GM21381 (cell line): ENCODE results near the gene GREM1.

Experiments
- ATAC-seq: cut with Tn5 transposase; IDR thresholded peaks from one replicate; pipeline ENCODE4 v1.9.1; 2021; ENCODE audit warnings: mild to moderate bottlenecking, moderate library complexity; ENCODE audit not compliant: unreplicated experiment

Gene GREM1

GRCh38 chr15:32778391-32779176 lies 60.8 kb downstream of the GREM1 start:
- ATAC-seq: no peak

- no peak for ATAC-seq
Observed at GRCh38 chr15:32781781-32782180, 64.0 kb downstream of the GREM1 start.

- ATAC-seq: no peak
Observed at GRCh38 chr15:32784581-32784980, 66.8 kb downstream of the GREM1 start.

- no peak for ATAC-seq
Observed at GRCh38 chr15:32786906-32787305, 69.1 kb downstream of the GREM1 start.

GRCh38 chr15:32787949-32788348 lies 70.1 kb downstream of the GREM1 start:
- no peak for ATAC-seq

GRCh38 chr15:32790352-32790999 lies 72.7 kb downstream of the GREM1 start:
- ATAC-seq: no peak

GRCh38 chr15:32792436-32792835 lies 74.6 kb downstream of the GREM1 start:
- no peak for ATAC-seq
